H9 (cell line): ENCODE data around the gene ERP27. TPM values are rescaled to one million over a fixed set of nuclear protein-coding genes. Genes with fewer than 3 reads are reported as not detected.

Source experiments
- DNase-seq: peaks from one replicate; pipeline ENCODE4 v3.0.0-alpha.2; 2017
- H2AFZ ChIP-seq: one replicate; pipeline ENCODE4 v1.6.1; 2013; ENCODE audit warnings: mild to moderate bottlenecking, low read length, control low read depth, moderate library complexity
- H2AK5ac ChIP-seq: 2 replicates; pipeline ENCODE4 v1.6.1; 2013; ENCODE audit warnings: low read length, control low read depth, mixed read lengths; ENCODE audit not compliant: insufficient read length
- H2BK120ac ChIP-seq: one replicate; pipeline ENCODE4 v1.6.1; 2013; ENCODE audit warnings: low read depth, mild to moderate bottlenecking, low read length, control low read depth, inconsistent platforms; ENCODE audit not compliant: poor library complexity, severe bottlenecking
- H2BK12ac ChIP-seq: 2 replicates; pipeline ENCODE4 v1.6.1; 2013; ENCODE audit warnings: low read length, control low read depth, mixed read lengths, low read depth; ENCODE audit not compliant: insufficient read length
- H2BK15ac ChIP-seq: 2 replicates; pipeline ENCODE4 v1.6.1; 2013; ENCODE audit warnings: low read depth, low read length, control low read depth
- H2BK20ac ChIP-seq: one replicate; pipeline ENCODE4 v1.6.1; 2013; ENCODE audit warnings: low read depth, mild to moderate bottlenecking, low read length, control low read depth, inconsistent platforms; ENCODE audit not compliant: poor library complexity, severe bottlenecking
- H2BK5ac ChIP-seq: 2 replicates; pipeline ENCODE4 v1.6.1; 2013; ENCODE audit warnings: low read length, control low read depth, mixed read lengths; ENCODE audit not compliant: insufficient read length
- H3K14ac ChIP-seq: 2 replicates; pipeline ENCODE4 v1.6.1; 2013; ENCODE audit warnings: low read length, control low read depth; ENCODE audit not compliant: insufficient read depth
- H3K18ac ChIP-seq: 2 replicates; pipeline ENCODE4 v1.6.1; 2013; ENCODE audit warnings: low read depth, mild to moderate bottlenecking, mixed read lengths, low read length, control low read depth; ENCODE audit not compliant: insufficient read length
- H3K23ac ChIP-seq: 2 replicates; pipeline ENCODE4 v1.6.1; 2013; ENCODE audit warnings: low read length, control low read depth, mixed read lengths, low read depth; ENCODE audit not compliant: insufficient read length
- H3K23me2 ChIP-seq: 2 replicates; pipeline ENCODE4 v1.6.1; 2013; ENCODE audit warnings: low read depth, mild to moderate bottlenecking, mixed read lengths, low read length, control low read depth; ENCODE audit not compliant: insufficient read length, poor library complexity, severe bottlenecking
- H3K27ac ChIP-seq: 2 replicates; pipeline ENCODE4 v1.5.1; 2013; ENCODE audit warnings: low read length, control low read depth, mixed read lengths, low read depth; ENCODE audit not compliant: insufficient read length
- H3K27me3 ChIP-seq: 2 replicates; pipeline ENCODE4 v1.6.1; 2013; ENCODE audit warnings: low read length, control low read depth, inconsistent platforms; ENCODE audit not compliant: insufficient read depth
- H3K4ac ChIP-seq: 2 replicates; pipeline ENCODE4 v1.6.1; 2013; ENCODE audit warnings: low read depth, mild to moderate bottlenecking, control low read depth, inconsistent platforms, low read length, moderate library complexity
- H3K4me1 ChIP-seq: 2 replicates; pipeline ENCODE4 v1.6.1; 2013; ENCODE audit warnings: low read length, control low read depth, inconsistent platforms; ENCODE audit not compliant: insufficient read depth
- H3K4me2 ChIP-seq: 2 replicates; pipeline ENCODE4 v1.6.1; 2013; ENCODE audit warnings: low read length, control low read depth, mixed read lengths; ENCODE audit not compliant: insufficient read length, insufficient read depth
- H3K56ac ChIP-seq: 2 replicates; pipeline ENCODE4 v1.6.1; 2013; ENCODE audit warnings: low read depth, mild to moderate bottlenecking, mixed read lengths, low read length, control low read depth; ENCODE audit not compliant: insufficient read length
- H3K79me1 ChIP-seq: 2 replicates; pipeline ENCODE4 v1.6.1; 2013; ENCODE audit warnings: low read depth, mild to moderate bottlenecking, moderate library complexity, low read length, control low read depth, inconsistent platforms; ENCODE audit not compliant: insufficient read depth, poor library complexity, severe bottlenecking
- H3K79me2 ChIP-seq: 2 replicates; pipeline ENCODE4 v1.6.1; 2013; ENCODE audit warnings: low read length, control low read depth, inconsistent platforms; ENCODE audit not compliant: insufficient read depth
- H3K9ac ChIP-seq: 2 replicates; pipeline ENCODE4 v1.6.1; 2013; ENCODE audit warnings: low read length, control low read depth, mixed read lengths; ENCODE audit not compliant: insufficient read length; ENCODE audit errors: extremely low read depth
- H3K9me3 ChIP-seq: one replicate; pipeline ENCODE4 v1.6.1; 2013; ENCODE audit warnings: low read depth, low read length, inconsistent platforms; ENCODE audit not compliant: control insufficient read depth
- H3T11ph ChIP-seq: one replicate; pipeline ENCODE4 v1.6.1; 2013; ENCODE audit warnings: mild to moderate bottlenecking, low read length, control low read depth, inconsistent platforms
- H4K20me1 ChIP-seq: one replicate; pipeline ENCODE4 v1.6.1; 2013; ENCODE audit not compliant: control insufficient read depth, insufficient read length, insufficient read depth
- H4K5ac ChIP-seq: 2 replicates; pipeline ENCODE4 v1.6.1; 2013; ENCODE audit warnings: low read depth, mild to moderate bottlenecking, mixed read lengths, low read length, control low read depth; ENCODE audit not compliant: insufficient read length
- H4K8ac ChIP-seq: replicated peaks from 2 replicates; pipeline ENCODE4 v1.6.1; 2013; ENCODE audit warnings: low read length, control low read depth, mixed read lengths, low read depth; ENCODE audit not compliant: insufficient read length
- H4K91ac ChIP-seq: 2 replicates; pipeline ENCODE4 v1.6.1; 2013; ENCODE audit warnings: low read depth, mild to moderate bottlenecking, moderate library complexity, mixed read lengths, low read length, control low read depth; ENCODE audit not compliant: insufficient read length
- H3K27ac Mint-ChIP-seq, 3 experiments: 2 replicates in 2 of 3; 3 replicates in 1 of 3; pipeline ENCODE4 v1.8.0; 2020 to 2021; ENCODE audit warnings: mixed read lengths in 3 of 3, mild to moderate bottlenecking in 1 of 3, moderate library complexity in 1 of 3
- H3K27me3 Mint-ChIP-seq: 2 replicates; pipeline ENCODE4 v1.8.0; 2021; ENCODE audit warnings: low read depth, mild to moderate bottlenecking, moderate library complexity, mixed read lengths
- H3K36me3 Mint-ChIP-seq, 3 experiments: 2 replicates in 2 of 3; 3 replicates in 1 of 3; pipeline ENCODE4 v1.8.0; 2020 to 2021; ENCODE audit warnings: low read depth in 3 of 3, mixed read lengths in 3 of 3; ENCODE audit not compliant: insufficient read depth in 1 of 3
- H3K4me1 Mint-ChIP-seq, 2 experiments: 2 replicates each; pipeline ENCODE4 v1.8.0; 2020; ENCODE audit warnings: mixed read lengths in 2 of 2
- H3K4me3 Mint-ChIP-seq, 2 experiments: 2 replicates in 1 of 2; 3 replicates in 1 of 2; pipeline ENCODE4 v1.8.0; 2020 to 2021; ENCODE audit warnings: mild to moderate bottlenecking in 2 of 2, mixed read lengths in 2 of 2, moderate library complexity in 1 of 2
- H3K9me3 Mint-ChIP-seq, 2 experiments: 2 replicates in 1 of 2; 3 replicates in 1 of 2; pipeline ENCODE4 v1.8.0; 2020; ENCODE audit warnings: mild to moderate bottlenecking in 2 of 2, mixed read lengths in 2 of 2, moderate library complexity in 1 of 2
- CTCF ChIP-seq: fragments of 200-600 bp; sonication (generic); conservative IDR thresholded peaks from 3 replicates; pipeline ENCODE4 v1.8.0; 2021; ENCODE audit warnings: antibody characterized with exemption, mild to moderate bottlenecking
- WGBS: extraction: QIAGEN DNeasy Blood & Tissue Kit; methylation state at CpG from one replicate; pipeline ENCODE4 v1.1.7; 2013; ENCODE audit warnings: missing lambda C conversion rate, low lambda C conversion rate, mixed read lengths; ENCODE audit not compliant: insufficient read length; ENCODE audit errors: extremely low coverage; 5-methylcytosine and 5-hydroxymethylcytosine counted together
- total RNA-seq: library from RNA; stranded (reverse); gene quantifications from 2 replicates; pipeline ENCODE4 v1.2.1, GENCODE V29; 2021

Gene ERP27
- total RNA-seq, 1 experiment from 2014 or later, result not detected

DNA sequence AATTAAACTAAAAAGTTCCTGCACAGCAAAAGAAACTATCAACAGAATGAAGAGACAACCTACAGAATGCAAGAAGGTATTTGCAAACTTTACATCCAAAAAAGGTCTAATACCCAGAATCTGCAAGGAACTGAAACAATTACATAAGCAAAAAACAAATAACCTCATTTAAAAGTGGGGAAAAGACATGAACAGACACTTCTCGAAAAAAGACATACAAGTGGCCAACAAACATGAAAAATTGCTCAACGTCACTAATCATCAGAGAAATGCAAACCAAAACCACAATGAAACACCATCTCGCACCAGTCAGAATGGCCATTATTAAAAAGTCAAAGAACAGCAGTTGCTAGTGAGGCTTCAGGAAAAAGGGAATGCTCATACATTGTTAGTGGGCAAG, 49.7 kb upstream of the ERP27 start:
- H3K9me3 ChIP-seq, result no peaks in the 10 kb centered on the region
- H3K14ac ChIP-seq, result no peak overlapping the region
- H2BK120ac ChIP-seq, result no peak overlapping the region
- H2BK12ac ChIP-seq, result no peak overlapping the region
- H2BK5ac ChIP-seq, result no peak overlapping the region
- H3K56ac ChIP-seq, result no peak overlapping the region
- no peak overlapping the region for H4K5ac ChIP-seq
- H3K23ac ChIP-seq, result no peak overlapping the region
- H3K27ac ChIP-seq, result no peak overlapping the region
- no peak overlapping the region for H3K4me2 ChIP-seq
- no peak overlapping the region for H2BK15ac ChIP-seq
- TF ChIP-seq CTCF, result no peak
- H4K8ac ChIP-seq, result no peak overlapping the region
- H3K4me1 ChIP-seq, result no peaks in the 10 kb centered on the region
- WGBS, result no CpG with 5 or more reads among the region's 3 CpGs
- no peak overlapping the region for H3K18ac ChIP-seq
- no peak overlapping the region for H3K4ac ChIP-seq
- no peaks in the 10 kb centered on the region for H3K79me1 ChIP-seq
- no peaks in the 10 kb centered on the region for H3K27me3 ChIP-seq
- H3K9me3 Mint-ChIP-seq, result peaks cover 5 to 7% of the 10 kb centered on the region in 2 experiments; a peak in 4 of 5 replicates
- H4K91ac ChIP-seq, result no peak overlapping the region
- no peaks in the 10 kb centered on the region for H3K27me3 Mint-ChIP-seq
- no peak overlapping the region for H2BK20ac ChIP-seq
- no peaks in the 10 kb centered on the region for H3K36me3 Mint-ChIP-seq
- no peak overlapping the region for H3K9ac ChIP-seq
- no peak for DNase-seq
- H3K79me2 ChIP-seq, result no peaks in the 10 kb centered on the region
- no peak overlapping the region for H3T11ph ChIP-seq
- no peak overlapping the region for H2AFZ ChIP-seq
- no peak overlapping the region for H2AK5ac ChIP-seq
- no peak overlapping the region for H3K4me3 Mint-ChIP-seq
- no peaks in the 10 kb centered on the region for H3K4me1 Mint-ChIP-seq
- H3K23me2 ChIP-seq, result no peaks in the 10 kb centered on the region
- no peak overlapping the region for H3K27ac Mint-ChIP-seq
- no peaks in the 10 kb centered on the region for H4K20me1 ChIP-seq
